H9 (cell line): Measurements from ENCODE around the gene WDFY3. TPM values are rescaled to one million over a fixed set of nuclear protein-coding genes. Genes with fewer than 3 reads are reported as not detected.

Experiments used
- DNase-seq: peaks from one replicate; pipeline ENCODE4 v3.0.0-alpha.2; 2017
- H2AFZ ChIP-seq: one replicate; pipeline ENCODE4 v1.6.1; 2013; ENCODE audit warnings: mild to moderate bottlenecking, low read length, control low read depth, moderate library complexity
- H2AK5ac ChIP-seq: 2 replicates; pipeline ENCODE4 v1.6.1; 2013; ENCODE audit warnings: low read length, control low read depth, mixed read lengths; ENCODE audit not compliant: insufficient read length
- H2BK120ac ChIP-seq: one replicate; pipeline ENCODE4 v1.6.1; 2013; ENCODE audit warnings: low read depth, mild to moderate bottlenecking, low read length, control low read depth, inconsistent platforms; ENCODE audit not compliant: poor library complexity, severe bottlenecking
- H2BK12ac ChIP-seq: 2 replicates; pipeline ENCODE4 v1.6.1; 2013; ENCODE audit warnings: low read length, control low read depth, mixed read lengths, low read depth; ENCODE audit not compliant: insufficient read length
- H2BK15ac ChIP-seq: 2 replicates; pipeline ENCODE4 v1.6.1; 2013; ENCODE audit warnings: low read depth, low read length, control low read depth
- H2BK20ac ChIP-seq: one replicate; pipeline ENCODE4 v1.6.1; 2013; ENCODE audit warnings: low read depth, mild to moderate bottlenecking, low read length, control low read depth, inconsistent platforms; ENCODE audit not compliant: poor library complexity, severe bottlenecking
- H2BK5ac ChIP-seq: 2 replicates; pipeline ENCODE4 v1.6.1; 2013; ENCODE audit warnings: low read length, control low read depth, mixed read lengths; ENCODE audit not compliant: insufficient read length
- H3K14ac ChIP-seq: 2 replicates; pipeline ENCODE4 v1.6.1; 2013; ENCODE audit warnings: low read length, control low read depth; ENCODE audit not compliant: insufficient read depth
- H3K18ac ChIP-seq: 2 replicates; pipeline ENCODE4 v1.6.1; 2013; ENCODE audit warnings: low read depth, mild to moderate bottlenecking, mixed read lengths, low read length, control low read depth; ENCODE audit not compliant: insufficient read length
- H3K23ac ChIP-seq: 2 replicates; pipeline ENCODE4 v1.6.1; 2013; ENCODE audit warnings: low read length, control low read depth, mixed read lengths, low read depth; ENCODE audit not compliant: insufficient read length
- H3K23me2 ChIP-seq: 2 replicates; pipeline ENCODE4 v1.6.1; 2013; ENCODE audit warnings: low read depth, mild to moderate bottlenecking, mixed read lengths, low read length, control low read depth; ENCODE audit not compliant: insufficient read length, poor library complexity, severe bottlenecking
- H3K27ac ChIP-seq: 2 replicates; pipeline ENCODE4 v1.5.1; 2013; ENCODE audit warnings: low read length, control low read depth, mixed read lengths, low read depth; ENCODE audit not compliant: insufficient read length
- H3K27me3 ChIP-seq: 2 replicates; pipeline ENCODE4 v1.6.1; 2013; ENCODE audit warnings: low read length, control low read depth, inconsistent platforms; ENCODE audit not compliant: insufficient read depth
- H3K4ac ChIP-seq: 2 replicates; pipeline ENCODE4 v1.6.1; 2013; ENCODE audit warnings: low read depth, mild to moderate bottlenecking, control low read depth, inconsistent platforms, low read length, moderate library complexity
- H3K4me1 ChIP-seq: 2 replicates; pipeline ENCODE4 v1.6.1; 2013; ENCODE audit warnings: low read length, control low read depth, inconsistent platforms; ENCODE audit not compliant: insufficient read depth
- H3K4me2 ChIP-seq: 2 replicates; pipeline ENCODE4 v1.6.1; 2013; ENCODE audit warnings: low read length, control low read depth, mixed read lengths; ENCODE audit not compliant: insufficient read length, insufficient read depth
- H3K56ac ChIP-seq: 2 replicates; pipeline ENCODE4 v1.6.1; 2013; ENCODE audit warnings: low read depth, mild to moderate bottlenecking, mixed read lengths, low read length, control low read depth; ENCODE audit not compliant: insufficient read length
- H3K79me1 ChIP-seq: 2 replicates; pipeline ENCODE4 v1.6.1; 2013; ENCODE audit warnings: low read depth, mild to moderate bottlenecking, moderate library complexity, low read length, control low read depth, inconsistent platforms; ENCODE audit not compliant: insufficient read depth, poor library complexity, severe bottlenecking
- H3K79me2 ChIP-seq: 2 replicates; pipeline ENCODE4 v1.6.1; 2013; ENCODE audit warnings: low read length, control low read depth, inconsistent platforms; ENCODE audit not compliant: insufficient read depth
- H3K9ac ChIP-seq: 2 replicates; pipeline ENCODE4 v1.6.1; 2013; ENCODE audit warnings: low read length, control low read depth, mixed read lengths; ENCODE audit not compliant: insufficient read length; ENCODE audit errors: extremely low read depth
- H3K9me3 ChIP-seq: one replicate; pipeline ENCODE4 v1.6.1; 2013; ENCODE audit warnings: low read depth, low read length, inconsistent platforms; ENCODE audit not compliant: control insufficient read depth
- H3T11ph ChIP-seq: one replicate; pipeline ENCODE4 v1.6.1; 2013; ENCODE audit warnings: mild to moderate bottlenecking, low read length, control low read depth, inconsistent platforms
- H4K20me1 ChIP-seq: one replicate; pipeline ENCODE4 v1.6.1; 2013; ENCODE audit not compliant: control insufficient read depth, insufficient read length, insufficient read depth
- H4K5ac ChIP-seq: 2 replicates; pipeline ENCODE4 v1.6.1; 2013; ENCODE audit warnings: low read depth, mild to moderate bottlenecking, mixed read lengths, low read length, control low read depth; ENCODE audit not compliant: insufficient read length
- H4K8ac ChIP-seq: replicated peaks from 2 replicates; pipeline ENCODE4 v1.6.1; 2013; ENCODE audit warnings: low read length, control low read depth, mixed read lengths, low read depth; ENCODE audit not compliant: insufficient read length
- H4K91ac ChIP-seq: 2 replicates; pipeline ENCODE4 v1.6.1; 2013; ENCODE audit warnings: low read depth, mild to moderate bottlenecking, moderate library complexity, mixed read lengths, low read length, control low read depth; ENCODE audit not compliant: insufficient read length
- H3K27ac Mint-ChIP-seq, 3 experiments: 2 replicates in 2 of 3; 3 replicates in 1 of 3; pipeline ENCODE4 v1.8.0; 2020 to 2021; ENCODE audit warnings: mixed read lengths in 3 of 3, mild to moderate bottlenecking in 1 of 3, moderate library complexity in 1 of 3
- H3K27me3 Mint-ChIP-seq: 2 replicates; pipeline ENCODE4 v1.8.0; 2021; ENCODE audit warnings: low read depth, mild to moderate bottlenecking, moderate library complexity, mixed read lengths
- H3K36me3 Mint-ChIP-seq, 3 experiments: 2 replicates in 2 of 3; 3 replicates in 1 of 3; pipeline ENCODE4 v1.8.0; 2020 to 2021; ENCODE audit warnings: low read depth in 3 of 3, mixed read lengths in 3 of 3; ENCODE audit not compliant: insufficient read depth in 1 of 3
- H3K4me1 Mint-ChIP-seq, 2 experiments: 2 replicates each; pipeline ENCODE4 v1.8.0; 2020; ENCODE audit warnings: mixed read lengths in 2 of 2
- H3K4me3 Mint-ChIP-seq, 2 experiments: 2 replicates in 1 of 2; 3 replicates in 1 of 2; pipeline ENCODE4 v1.8.0; 2020 to 2021; ENCODE audit warnings: mild to moderate bottlenecking in 2 of 2, mixed read lengths in 2 of 2, moderate library complexity in 1 of 2
- H3K9me3 Mint-ChIP-seq, 2 experiments: 2 replicates in 1 of 2; 3 replicates in 1 of 2; pipeline ENCODE4 v1.8.0; 2020; ENCODE audit warnings: mild to moderate bottlenecking in 2 of 2, mixed read lengths in 2 of 2, moderate library complexity in 1 of 2
- CTCF ChIP-seq: fragments of 200-600 bp; sonication (generic); conservative IDR thresholded peaks from 3 replicates; pipeline ENCODE4 v1.8.0; 2021; ENCODE audit warnings: antibody characterized with exemption, mild to moderate bottlenecking
- WGBS: extraction: QIAGEN DNeasy Blood & Tissue Kit; methylation state at CpG from one replicate; pipeline ENCODE4 v1.1.7; 2013; ENCODE audit warnings: missing lambda C conversion rate, low lambda C conversion rate, mixed read lengths; ENCODE audit not compliant: insufficient read length; ENCODE audit errors: extremely low coverage; 5-methylcytosine and 5-hydroxymethylcytosine counted together
- total RNA-seq: library from RNA; stranded (reverse); gene quantifications from 2 replicates; pipeline ENCODE4 v1.2.1, GENCODE V29; 2021

The WDFY3 gene
- total RNA-seq, 1 experiment from 2014 or later: 54.6 TPM

GRCh38 chr4:84908876-84909275 is 57.6 kb downstream of the WDFY3 start:
- DNase-seq: no peak
- Histone ChIP-seq H3K23ac (no peak overlapping the region), H4K91ac (no peak overlapping the region), H3K9me3 (no peaks in the 10 kb centered on the region), H2BK12ac (no peak overlapping the region), H3K14ac (no peak overlapping the region), H3T11ph (no peak overlapping the region), H3K27ac (no peak overlapping the region), H3K9ac (no peak overlapping the region), H2AFZ (no peak overlapping the region), H2AK5ac (no peak overlapping the region), H2BK20ac (no peak overlapping the region), H3K18ac (no peak overlapping the region), H2BK5ac (no peak overlapping the region), H4K8ac (no peak overlapping the region), H3K4me2 (no peak overlapping the region), H3K56ac (no peak overlapping the region), H3K23me2 (no peaks in the 10 kb centered on the region), H3K4ac (no peak overlapping the region), H2BK15ac (no peak overlapping the region), H2BK120ac (no peak overlapping the region), H3K27me3 (no peaks in the 10 kb centered on the region), H3K79me2 (peaks cover 4% of the 10 kb centered on the region; the same call in 1 of the 2 replicates), H4K5ac (no peak overlapping the region), H3K79me1 (no peaks in the 10 kb centered on the region), H4K20me1 (no peaks in the 10 kb centered on the region), H3K4me1 (peaks cover 2% of the 10 kb centered on the region; the same call in 1 of the 2 replicates)
- H3K27me3 Mint-ChIP-seq: no peaks in the 10 kb centered on the region
- H3K9me3 Mint-ChIP-seq: no peaks in the 10 kb centered on the region; a peak in 1 of 5 replicates
- H3K27ac Mint-ChIP-seq: no peak overlapping the region
- TF ChIP-seq CTCF: no peak
- peaks cover 17% of the 10 kb centered on the region in 2 experiments for H3K4me1 Mint-ChIP-seq
- WGBS: no CpG with 5 or more reads among the region's 4 CpGs
- peaks cover 12 to 20% (median 17%) of the 10 kb centered on the region in 3 experiments for H3K36me3 Mint-ChIP-seq
- no peak overlapping the region for H3K4me3 Mint-ChIP-seq
